Measurements from ENCODE around the gene SERTM1. TPM values are rescaled to one million over a fixed set of nuclear protein-coding genes. Genes with fewer than 3 reads are reported as not detected.

SERTM1 gene
- total and polyA plus RNA-seq, 10 donors = not detected

- WGBS, 5 donors = 80 to 90% (median 88%) methylated on average over 9 of the region's 9 CpGs
- TF ChIP-seq, protein P1, sequence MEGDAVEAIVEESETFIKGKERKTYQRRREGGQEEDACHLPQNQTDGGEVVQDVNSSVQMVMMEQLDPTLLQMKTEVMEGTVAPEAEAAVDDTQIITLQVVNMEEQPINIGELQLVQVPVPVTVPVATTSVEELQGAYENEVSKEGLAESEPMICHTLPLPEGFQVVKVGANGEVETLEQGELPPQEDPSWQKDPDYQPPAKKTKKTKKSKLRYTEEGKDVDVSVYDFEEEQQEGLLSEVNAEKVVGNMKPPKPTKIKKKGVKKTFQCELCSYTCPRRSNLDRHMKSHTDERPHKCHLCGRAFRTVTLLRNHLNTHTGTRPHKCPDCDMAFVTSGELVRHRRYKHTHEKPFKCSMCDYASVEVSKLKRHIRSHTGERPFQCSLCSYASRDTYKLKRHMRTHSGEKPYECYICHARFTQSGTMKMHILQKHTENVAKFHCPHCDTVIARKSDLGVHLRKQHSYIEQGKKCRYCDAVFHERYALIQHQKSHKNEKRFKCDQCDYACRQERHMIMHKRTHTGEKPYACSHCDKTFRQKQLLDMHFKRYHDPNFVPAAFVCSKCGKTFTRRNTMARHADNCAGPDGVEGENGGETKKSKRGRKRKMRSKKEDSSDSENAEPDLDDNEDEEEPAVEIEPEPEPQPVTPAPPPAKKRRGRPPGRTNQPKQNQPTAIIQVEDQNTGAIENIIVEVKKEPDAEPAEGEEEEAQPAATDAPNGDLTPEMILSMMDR (IDR thresholded peaks at IDR 0.05 in 8 of 11, conservative IDR thresholded peaks at IDR 0.05 in 3 of 11) = no peak
- TF ChIP-seq POLR2AphosphoS5 (IDR thresholded peaks at IDR 0.05) = no peak
- TF ChIP-seq POLR2A (IDR thresholded peaks at IDR 0.05) = no peak
- no peak for DNase-seq
- Histone ChIP-seq H3K9me3 (no peaks in the 10 kb centered on the region), H3K4me1 (no peaks in the 10 kb centered on the region), H3K36me3 (no peaks in the 10 kb centered on the region), H3K27me3 (replicated peaks in 1 of 7) (peaks cover 0 to 64% (median 3%) of the 10 kb centered on the region in 7 donors), H3K27ac (no peak overlapping the region), H3K4me3 (no peak overlapping the region)
- intact Hi-C loops (cut with DNase I; ENCODE audit: low total_unique reads) = no loop called here
Measured at GRCh38 chr13:36696410-36697010, 22.7 kb downstream of the SERTM1 start.

DNA sequence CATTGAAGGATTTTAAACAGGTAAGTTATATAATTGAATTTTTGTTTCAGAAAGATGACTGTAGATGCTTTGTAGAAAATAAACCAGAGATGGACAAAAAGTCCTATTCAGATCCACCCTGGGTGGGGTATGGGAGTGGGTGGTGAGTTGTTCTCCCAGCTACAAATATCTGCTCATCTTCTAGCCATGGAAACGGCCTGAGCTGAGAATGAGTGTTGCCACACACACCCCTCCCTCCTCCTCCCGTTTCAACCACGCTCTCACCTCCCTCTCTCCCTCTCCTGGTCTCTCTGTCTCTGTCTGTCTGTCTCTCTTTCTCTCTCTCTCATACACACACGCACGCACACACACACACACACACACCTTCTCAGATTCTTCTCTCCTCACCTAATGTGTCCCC lies 26.4 kb downstream of the SERTM1 start:
- Histone ChIP-seq H3K4me3 (no peak overlapping the region), H3K4me1 (no peaks in the 10 kb centered on the region), H3K9me3 (no peaks in the 10 kb centered on the region), H3K27me3 (replicated peaks in 1 of 7) (peaks cover 0 to 55% (median 3%) of the 10 kb centered on the region in 7 donors), H3K27ac (no peak overlapping the region), H3K36me3 (no peaks in the 10 kb centered on the region)
- intact Hi-C loops (cut with DNase I; ENCODE audit: low total_unique reads) = no loop called here
- no peak for DNase-seq
- 69 to 84% (median 83%) methylated on average over 5 of the region's 5 CpGs for WGBS, 5 donors
- no peak for TF ChIP-seq POLR2AphosphoS5 (IDR thresholded peaks at IDR 0.05)
- TF ChIP-seq, protein P1 (IDR thresholded peaks at IDR 0.05 in 8 of 11, conservative IDR thresholded peaks at IDR 0.05 in 3 of 11) = no peak
- no peak for TF ChIP-seq POLR2A (IDR thresholded peaks at IDR 0.05)

GRCh38 chr13:36706755-36707154 lies 32.9 kb downstream of the SERTM1 start:
- Histone ChIP-seq H3K9me3 (no peaks in the 10 kb centered on the region), H3K36me3 (no peaks in the 10 kb centered on the region), H3K27me3 (replicated peaks in 1 of 7) (peaks cover 0 to 18% (median 0%) of the 10 kb centered on the region in 7 donors), H3K4me3 (no peak overlapping the region), H3K27ac (no peak overlapping the region), H3K4me1 (no peaks in the 10 kb centered on the region)
- intact Hi-C loops (cut with DNase I; ENCODE audit: low total_unique reads) = no loop called here
- TF ChIP-seq POLR2A (IDR thresholded peaks at IDR 0.05) = no peak
- TF ChIP-seq POLR2AphosphoS5 (IDR thresholded peaks at IDR 0.05) = no peak
- TF ChIP-seq, protein P1 (IDR thresholded peaks at IDR 0.05 in 8 of 11, conservative IDR thresholded peaks at IDR 0.05 in 3 of 11) = no peak
- no peak for DNase-seq
- WGBS, 5 donors = 82 to 93% (median 84%) methylated on average over 1 of the region's 1 CpG

- Histone ChIP-seq H3K27ac (no peak overlapping the region), H3K4me1 (no peaks in the 10 kb centered on the region), H3K36me3 (no peaks in the 10 kb centered on the region), H3K4me3 (no peak overlapping the region), H3K27me3 (replicated peaks in 1 of 7) (peaks cover 0 to 21% (median 0%) of the 10 kb centered on the region in 7 donors), H3K9me3 (no peaks in the 10 kb centered on the region)
- TF ChIP-seq, protein P1 (IDR thresholded peaks at IDR 0.05 in 8 of 11, conservative IDR thresholded peaks at IDR 0.05 in 3 of 11) = no peak
- TF ChIP-seq POLR2A (IDR thresholded peaks at IDR 0.05) (no peak), POLR2AphosphoS5 (IDR thresholded peaks at IDR 0.05) (no peak)
- WGBS, 5 donors = 58 to 63% (median 61%) methylated on average over 1 of the region's 1 CpG
- intact Hi-C loops (cut with DNase I; ENCODE audit: low total_unique reads) = no loop called here
- no peak for DNase-seq
Measured at GRCh38 chr13:36709136-36709890, 35.5 kb downstream of the SERTM1 start.
